ENCODE results near the gene MRPS16.
"Not testable (repeated sequence)": the region's sequence is repeated elsewhere in the genome, so short reads cannot be mapped to it uniquely, and the experiment has no call there.

Gene MRPS16

DNA sequence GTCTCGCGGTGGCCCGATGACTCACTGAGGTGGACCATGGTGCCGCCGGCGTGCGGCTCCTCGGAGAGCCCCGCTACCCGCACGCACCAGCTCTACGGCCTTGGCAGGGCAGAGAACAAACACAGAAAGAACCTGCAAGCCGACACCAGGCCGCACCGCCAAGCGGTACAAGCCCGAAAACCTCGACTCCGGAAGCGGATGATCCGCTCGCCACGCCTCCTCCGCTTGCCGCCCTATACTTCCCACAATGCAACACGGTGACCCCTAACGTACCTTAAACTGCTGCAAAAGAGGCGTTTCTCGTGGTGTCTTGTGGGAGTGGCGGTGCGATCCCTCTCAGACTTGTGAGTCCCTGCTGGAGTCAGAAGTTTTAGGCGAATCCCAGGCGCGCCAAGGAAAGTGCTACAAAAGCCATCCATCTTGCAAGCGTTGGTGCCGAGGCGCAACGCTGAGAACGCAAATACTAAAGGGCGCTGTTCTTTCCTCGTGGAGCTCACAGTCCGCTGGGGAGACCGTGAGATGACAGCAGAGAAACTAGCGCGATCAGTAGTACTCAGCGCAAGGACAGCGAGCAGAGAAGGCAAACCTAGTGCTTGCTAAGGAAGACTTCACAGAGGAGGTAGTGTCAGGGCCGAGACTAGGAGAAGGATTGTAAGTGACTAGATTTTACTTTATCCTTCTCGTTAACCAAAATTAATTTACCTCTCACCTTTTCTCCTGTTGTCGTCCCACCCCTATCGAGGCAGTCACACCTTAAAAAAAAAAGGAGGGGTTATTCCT is at the start of gene MRPS16:
Gene MRPS16 (minus strand): TSS at position 200 of the 780 bp plus-strand sequence. CDS start 162 bp downstream, at position 38.
- peak; percentile 86 for DNase-seq (ENCODE audit: low read depth)

DNA sequence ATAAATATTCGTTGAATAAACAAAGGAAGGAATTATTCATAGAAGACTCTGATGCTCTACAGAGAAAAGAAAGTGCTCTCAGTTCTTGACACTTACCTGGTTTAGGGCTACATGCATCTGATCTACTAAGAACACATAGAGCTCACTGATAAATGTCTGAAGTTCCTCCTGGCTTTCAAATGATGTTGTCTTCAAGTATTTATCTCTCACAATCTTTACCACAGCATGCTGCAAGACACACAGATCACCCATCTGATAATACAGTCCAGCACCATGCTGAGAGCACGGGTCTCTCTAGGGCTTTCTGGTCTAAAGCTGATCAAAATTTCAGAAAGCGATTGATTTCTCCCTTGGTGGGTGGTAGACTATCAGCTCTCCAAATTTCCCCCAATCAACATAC is 44.5 kb upstream of the MRPS16 start:
- no peak for DNase-seq (ENCODE audit: low read depth)

DNA sequence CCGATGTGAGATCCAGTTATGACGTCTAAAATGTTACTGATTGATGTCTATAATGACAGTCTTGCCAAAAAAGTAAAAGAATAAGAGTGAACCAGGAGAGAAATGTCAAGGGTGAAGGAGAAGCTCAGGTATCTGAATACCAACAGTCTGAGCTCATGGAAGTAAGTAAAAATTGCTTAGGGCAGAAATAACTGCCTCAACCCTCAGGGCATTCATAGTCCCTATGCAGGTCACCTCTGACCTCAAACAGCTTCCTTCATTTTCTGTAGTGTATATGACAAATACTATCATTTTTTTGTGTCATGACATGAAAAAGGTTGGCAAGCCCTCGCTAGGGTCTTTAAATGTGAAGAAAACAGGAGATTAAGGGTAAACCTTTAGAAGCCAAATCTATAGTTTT is 41.0 kb upstream of the MRPS16 start:
- DNase-seq (ENCODE audit: low read depth), result no peak

- DNase-seq (ENCODE audit: low read depth), result no peak
Observed at GRCh38 chr10:73289958-73290357, 37.5 kb upstream of the MRPS16 start.

DNA sequence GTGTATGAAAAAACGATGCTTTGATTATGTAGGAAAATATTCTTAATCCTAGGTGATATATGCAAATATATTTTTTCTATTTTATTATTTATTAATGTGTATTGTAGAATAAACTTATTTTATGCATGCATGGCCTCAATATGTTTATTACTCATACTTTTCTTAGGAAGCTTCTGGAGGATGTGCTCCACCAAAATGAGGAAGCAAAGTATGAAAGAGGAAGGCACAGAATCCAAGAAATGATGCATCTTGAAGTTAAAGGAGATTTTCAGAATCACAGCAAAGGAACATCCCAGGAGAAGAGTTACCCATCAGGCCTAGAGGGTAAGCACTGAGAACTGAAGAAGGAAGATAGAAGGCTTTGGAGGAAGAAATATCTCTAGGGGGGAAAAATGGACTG is 35.0 kb upstream of the MRPS16 start:
- no peak for DNase-seq (ENCODE audit: low read depth)

- DNase-seq (ENCODE audit: low read depth), result no peak
Observed at GRCh38 chr10:73281097-73281496, 28.7 kb upstream of the MRPS16 start.

GRCh38 chr10:73264423-73264822 is 12.0 kb upstream of the MRPS16 start:
- no peak for DNase-seq (ENCODE audit: low read depth)

DNA sequence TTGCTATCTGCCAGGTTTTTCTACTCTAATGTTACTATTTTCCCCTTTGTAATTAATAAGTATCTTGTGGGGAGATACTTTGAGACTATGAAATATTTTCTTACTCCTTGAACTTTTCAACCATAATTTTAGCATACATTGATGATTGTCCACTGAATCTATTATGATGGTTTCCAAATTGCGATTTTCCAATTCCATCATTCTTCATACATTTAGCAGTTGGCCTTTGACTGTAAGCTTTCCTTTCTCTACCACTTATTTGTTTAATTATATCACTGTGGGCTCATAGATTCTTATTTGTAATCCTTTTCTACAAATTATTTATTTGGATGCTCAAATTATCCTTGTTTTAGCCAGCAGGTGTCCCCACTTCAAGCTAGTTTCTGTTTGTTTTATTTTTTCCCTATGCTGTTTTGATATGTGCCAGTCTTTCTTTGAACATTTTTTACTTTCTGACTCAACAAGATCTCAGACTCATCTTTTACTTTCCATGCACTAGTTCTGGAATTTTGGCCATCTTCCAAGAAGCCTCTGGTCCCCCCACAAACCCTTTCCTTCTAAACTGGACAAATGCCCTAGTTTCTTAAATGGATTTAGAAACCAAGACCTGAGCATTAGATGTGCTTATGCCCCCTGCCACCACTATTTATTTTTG is 11.4 kb upstream of the MRPS16 start:
- DNase-seq (ENCODE audit: low read depth), result no peak

DNA sequence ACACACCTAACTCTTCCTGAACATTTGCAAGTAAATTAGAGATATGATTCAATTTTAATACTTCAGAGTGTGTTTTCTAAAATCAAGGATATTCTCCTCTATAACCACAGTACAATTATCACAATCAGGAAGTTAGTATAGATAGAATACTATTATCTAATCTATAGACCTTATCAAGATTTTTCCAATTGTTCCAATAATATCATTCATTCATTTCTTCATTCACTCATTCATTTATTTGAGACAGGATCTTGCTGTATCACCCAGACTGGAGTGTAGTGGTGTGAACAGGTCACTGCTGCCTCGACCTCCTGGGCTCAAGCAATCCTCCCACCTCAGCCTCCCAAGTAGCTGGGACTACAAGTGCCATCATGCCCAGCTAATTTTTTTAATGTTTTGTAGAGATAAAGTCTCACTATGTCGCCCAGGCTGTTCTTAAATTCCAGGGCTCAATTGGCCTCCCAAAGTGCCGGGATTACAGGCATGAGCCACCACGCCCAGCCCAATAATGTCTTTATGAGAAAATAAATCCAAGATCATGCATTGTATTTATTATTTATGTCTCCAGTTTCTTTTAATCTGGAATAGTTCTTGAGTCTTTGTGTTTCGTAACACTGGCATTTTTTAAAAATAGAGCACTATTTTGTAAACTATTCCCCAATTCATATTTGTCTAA is 10.6 kb upstream of the MRPS16 start:
- no peak for DNase-seq (ENCODE audit: low read depth)

GRCh38 chr10:73262105-73262730 is 9.8 kb upstream of the MRPS16 start:
- DNase-seq (ENCODE audit: low read depth), result no peak

GRCh38 chr10:73261362-73261995 is 9.0 kb upstream of the MRPS16 start:
- DNase-seq (ENCODE audit: low read depth), result no peak

- DNase-seq (ENCODE audit: low read depth), result not testable (repeated sequence)
Observed at GRCh38 chr10:73258612-73259011, 6.2 kb upstream of the MRPS16 start.

- DNase-seq (ENCODE audit: low read depth), result no peak
Observed at GRCh38 chr10:73253225-73253555, 746 bp upstream of the MRPS16 start.

- no peak for DNase-seq (ENCODE audit: low read depth)
Observed at GRCh38 chr10:73251683-73252444, 580 bp downstream of the MRPS16 start.

DNA sequence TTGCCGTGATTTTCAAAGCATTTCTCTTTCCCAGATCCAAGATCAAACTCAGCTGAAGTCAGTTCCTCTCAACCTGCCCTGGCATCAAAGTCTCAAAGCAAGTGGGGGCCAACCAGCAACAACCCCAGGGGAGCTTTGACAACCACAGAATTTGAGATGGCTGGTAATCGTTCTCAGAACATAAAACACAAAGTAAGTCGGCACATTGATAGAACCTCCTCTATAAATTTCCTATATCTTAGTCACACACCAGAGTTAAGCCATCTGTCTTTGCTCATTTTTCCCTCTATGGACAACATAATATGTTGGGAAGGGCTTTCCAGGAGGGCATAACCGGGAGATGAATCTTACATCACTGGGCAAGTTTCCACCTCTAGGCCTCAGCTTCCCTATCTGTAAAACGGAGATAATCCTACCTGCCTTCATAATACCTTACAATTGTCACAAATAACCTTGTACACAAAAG is 4.2 kb downstream of the MRPS16 start:
- no peak for DNase-seq (ENCODE audit: low read depth)

DNA sequence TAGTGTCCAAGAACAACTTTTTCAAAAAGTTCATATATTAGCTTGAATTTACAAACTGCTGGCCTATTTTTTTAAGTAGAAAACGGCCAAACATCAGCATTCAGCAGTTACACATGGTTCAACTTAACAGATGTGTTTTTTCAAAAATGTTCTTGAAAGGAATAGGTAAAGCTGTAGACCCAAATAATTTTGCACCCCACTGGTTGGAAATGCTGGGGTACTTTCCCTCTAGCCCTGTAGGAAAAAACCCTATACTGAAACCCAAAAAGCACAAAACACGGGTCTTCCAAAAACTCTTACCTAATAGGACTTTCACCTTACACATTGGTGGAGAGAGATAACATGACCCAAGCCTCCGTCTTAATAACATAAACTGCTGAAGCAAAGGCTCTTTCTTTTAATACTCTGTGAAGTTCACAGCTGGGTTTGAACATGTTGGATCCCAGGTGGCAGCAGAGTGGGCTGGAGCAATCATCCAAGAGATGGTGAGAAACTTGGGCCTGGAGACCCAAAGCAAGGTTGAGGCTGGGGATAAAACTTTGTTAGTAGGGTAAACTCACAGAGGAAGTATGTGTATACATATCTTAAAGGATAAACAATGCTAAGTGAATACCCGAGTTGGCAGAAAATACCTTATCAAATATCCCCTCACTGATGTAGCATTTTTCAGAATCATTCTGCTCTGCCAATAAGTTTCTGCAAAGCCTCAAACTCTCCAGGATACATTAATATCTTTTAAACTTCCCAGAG is 4.8 kb downstream of the MRPS16 start:
- no peak for DNase-seq (ENCODE audit: low read depth)

- DNase-seq (ENCODE audit: low read depth), result peak; percentile 93
Observed at GRCh38 chr10:73246646-73247508, 5.6 kb downstream of the MRPS16 start, which contains the start of gene DNAJC9. DNAJC9 (minus strand) TSS chr10:73247255; CDS start chr10:73247189, 66 bp downstream.

DNA sequence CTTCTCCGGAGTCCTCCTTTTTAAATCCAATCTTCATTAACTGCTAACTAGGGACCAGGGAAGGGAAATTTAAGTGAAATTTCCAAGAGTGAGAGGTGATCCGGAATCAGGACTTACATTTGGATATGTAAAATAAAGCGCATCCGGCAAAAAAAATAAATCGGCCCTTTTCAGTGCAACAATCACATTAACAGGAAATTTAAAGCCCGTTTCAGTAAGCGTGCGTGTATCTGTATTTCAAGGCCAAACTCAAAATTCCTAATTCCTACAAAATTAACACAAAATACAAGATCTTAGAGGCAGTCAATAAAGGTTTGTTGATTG is 6.2 kb downstream of the MRPS16 start:
- DNase-seq (ENCODE audit: low read depth), result no peak

GRCh38 chr10:73244866-73245477 is 7.5 kb downstream of the MRPS16 start:
- no peak for DNase-seq (ENCODE audit: low read depth)
